Stimulated activated CD8-positive, alpha-beta memory T cell treated with anti-CD3 and anti-CD28 coated beads, Interleukin-12 subunit alpha, Interleukin-12 subunit beta, amount 100 ng/mL, for 4 hours (primary cell): ENCODE data around the gene STT3B.

ENCODE experiments used
- DNase-seq: peaks from one replicate; pipeline ENCODE4 v3.0.0-alpha.2; 2020; ENCODE audit warnings: low read depth

Gene STT3B

GRCh38 chr3:31652296-31652695 is 119.6 kb downstream of the STT3B start:
- DNase-seq, result no peak

- no peak for DNase-seq
These were observed 120.7 kb downstream of the STT3B start for GRCh38 chr3:31653464-31653863.

GRCh38 chr3:31654998-31655397 is 122.3 kb downstream of the STT3B start:
- DNase-seq, result no peak

GRCh38 chr3:31659246-31659645 is 126.5 kb downstream of the STT3B start:
- no peak for DNase-seq

- no peak for DNase-seq
These were observed 128.6 kb downstream of the STT3B start for GRCh38 chr3:31661286-31661685.

GRCh38 chr3:31661993-31662670 is 129.4 kb downstream of the STT3B start:
- no peak for DNase-seq

GRCh38 chr3:31664031-31664430 is 131.3 kb downstream of the STT3B start:
- no peak for DNase-seq

GRCh38 chr3:31667582-31667981 is 134.9 kb downstream of the STT3B start:
- DNase-seq, result no peak

GRCh38 chr3:31668242-31668641 is 135.5 kb downstream of the STT3B start:
- no peak for DNase-seq

GRCh38 chr3:31670136-31670535 is 137.4 kb downstream of the STT3B start:
- DNase-seq, result no peak

GRCh38 chr3:31670722-31671121 is 138.0 kb downstream of the STT3B start:
- no peak for DNase-seq

- DNase-seq, result no peak
These were observed 138.7 kb downstream of the STT3B start for GRCh38 chr3:31671451-31671850.

- no peak for DNase-seq
These were observed 139.3 kb downstream of the STT3B start for GRCh38 chr3:31671976-31672375.

- DNase-seq, result no peak
These were observed 141.2 kb downstream of the STT3B start for GRCh38 chr3:31673950-31674349.

GRCh38 chr3:31676556-31676955 is 143.8 kb downstream of the STT3B start:
- DNase-seq, result no peak

GRCh38 chr3:31680072-31680870 is 147.5 kb downstream of the STT3B start:
- no peak for DNase-seq
